ENCODE results near the gene SP140. TPM values are rescaled to one million over a fixed set of nuclear protein-coding genes. Genes with fewer than 3 reads are reported as not detected.

SP140 gene
- total RNA-seq, 1 donor from 2014 or later, result not detected

DNA sequence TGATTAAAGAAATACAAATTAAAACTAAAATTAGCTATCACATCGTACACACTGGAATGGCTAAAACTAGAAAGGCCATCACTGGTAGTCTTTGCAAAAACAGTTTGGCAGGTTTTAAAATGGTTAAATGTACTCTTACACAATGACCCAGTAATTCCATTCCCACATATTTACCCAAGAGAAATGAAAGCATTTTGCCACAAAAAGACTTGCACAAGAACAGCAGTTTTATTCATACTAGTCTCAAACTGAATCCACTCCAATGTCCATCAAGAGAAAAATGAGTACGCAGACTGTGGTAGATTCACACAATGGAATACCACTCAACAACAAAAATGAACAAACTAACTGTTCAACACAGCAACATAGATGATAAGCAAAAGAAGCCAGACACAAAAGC, 130.5 kb downstream of the SP140 start:
- no peak overlapping the region for H3K4me3 ChIP-seq (ENCODE audit: low read depth, low read length)
- H3K36me3 ChIP-seq (ENCODE audit: control insufficient read depth, insufficient read depth, low read length), result no peaks in the 10 kb centered on the region
- no peaks in the 10 kb centered on the region for H3K27me3 ChIP-seq (ENCODE audit: control insufficient read depth, insufficient read depth, low read length)
- no peak for FAIRE-seq
- DNase-seq (ENCODE audit: low read depth), result no peak
- no peak for TF ChIP-seq CTCF (IDR thresholded peaks at IDR 0.05; ENCODE audit: insufficient read depth, low read length, severe bottlenecking)

- H3K36me3 ChIP-seq (ENCODE audit: control insufficient read depth, insufficient read depth, low read length), result no peaks in the 10 kb centered on the region
- peak; percentile 18 for DNase-seq (ENCODE audit: low read depth)
- no peaks in the 10 kb centered on the region for H3K27me3 ChIP-seq (ENCODE audit: control insufficient read depth, insufficient read depth, low read length)
- FAIRE-seq, result no peak
- no peak for TF ChIP-seq CTCF (IDR thresholded peaks at IDR 0.05; ENCODE audit: insufficient read depth, low read length, severe bottlenecking)
- no peak overlapping the region for H3K4me3 ChIP-seq (ENCODE audit: low read depth, low read length)
These were observed 132.8 kb downstream of the SP140 start for GRCh38 chr2:230358305-230358704.

GRCh38 chr2:230360028-230360427, 134.5 kb downstream of the SP140 start:
- H3K36me3 ChIP-seq (ENCODE audit: control insufficient read depth, insufficient read depth, low read length), result no peaks in the 10 kb centered on the region
- H3K27me3 ChIP-seq (ENCODE audit: control insufficient read depth, insufficient read depth, low read length), result no peaks in the 10 kb centered on the region
- DNase-seq (ENCODE audit: low read depth) (peak; percentile 22), FAIRE-seq (no peak)
- TF ChIP-seq CTCF (IDR thresholded peaks at IDR 0.05; ENCODE audit: insufficient read depth, low read length, severe bottlenecking), result no peak
- no peak overlapping the region for H3K4me3 ChIP-seq (ENCODE audit: low read depth, low read length)

- FAIRE-seq (no peak), DNase-seq (ENCODE audit: low read depth) (no peak)
- no peak overlapping the region for H3K4me3 ChIP-seq (ENCODE audit: low read depth, low read length)
- H3K36me3 ChIP-seq (ENCODE audit: control insufficient read depth, insufficient read depth, low read length), result no peaks in the 10 kb centered on the region
- H3K27me3 ChIP-seq (ENCODE audit: control insufficient read depth, insufficient read depth, low read length), result no peaks in the 10 kb centered on the region
- TF ChIP-seq CTCF (IDR thresholded peaks at IDR 0.05; ENCODE audit: insufficient read depth, low read length, severe bottlenecking), result no peak
These were observed 136.6 kb downstream of the SP140 start for GRCh38 chr2:230362030-230362691.

Other genes starting within 250 kb of the SP140 start
- gene SLC16A14, start 156.8 kb upstream of the SP140 start, total RNA-seq, result 2.4 and 5.4 TPM in 2 replicates
- 0.53 and 1.4 TPM in 2 replicates for gene SP110, start 5.8 kb upstream of the SP140 start, total RNA-seq
- 1.6 and 3.6 TPM in 2 replicates for gene SP140L, start 101.5 kb downstream of the SP140 start, total RNA-seq
- gene SP100, start 190.5 kb downstream of the SP140 start, total RNA-seq, result 16.4 and 26.6 TPM in 2 replicates

Measured in bronchial epithelial cell (primary cell).